GM12892 (cell line): ENCODE data around the gene SMIM5.

ENCODE experiments used
- POLR2A ChIP-seq: IDR thresholded peaks from 2 replicates; pipeline ENCODE4 v1.6.1; 2011; ENCODE audit warnings: low read depth, low read length, control low read depth
- POLR2AphosphoS5 ChIP-seq: IDR thresholded peaks from 2 replicates; pipeline ENCODE4 v1.6.1; 2011; ENCODE audit warnings: low read depth, low read length, control low read depth
- TAF1 ChIP-seq: IDR thresholded peaks from 2 replicates; pipeline ENCODE4 v1.6.1; 2011; ENCODE audit warnings: low read depth, mild to moderate bottlenecking, control low read depth, low read length, borderline replicate concordance

GRCh38 chr17:75647061-75647460 lies 13.8 kb downstream of the SMIM5 start:
- no peak for TF ChIP-seq POLR2A
- no peak for TF ChIP-seq POLR2AphosphoS5
- no peak for TF ChIP-seq TAF1
